ENCODE results near the gene AGBL4. TPM values are rescaled to one million over a fixed set of nuclear protein-coding genes. Genes with fewer than 3 reads are reported as not detected.

Gene AGBL4
- total RNA-seq, 3 donors from 2014 or later = 0.46 to 0.57 TPM; not detected in 1

- intact Hi-C loops (cut with DNase I, micrococcal nuclease) = no loop called here
- no peak for TF ChIP-seq CTCF (IDR thresholded peaks at IDR 0.05)
- Histone ChIP-seq H3K36me3 (ENCODE audit: low read depth) (no peaks in the 10 kb centered on the region), H3K9me3 (no peaks in the 10 kb centered on the region), H3K4me1 (ENCODE audit: low read depth) (peaks cover 7% of the 10 kb centered on the region), H3K4me3 (no peak overlapping the region)
- DNase-seq = no peak
- ATAC-seq = no peak
These were observed 1524.5 kb downstream of the AGBL4 start for GRCh38 chr1:48499211-48499735.

GRCh38 chr1:48498096-48498791 is 1525.5 kb downstream of the AGBL4 start:
- DNase-seq (peak; percentile 76 to 92 (median 84)), ATAC-seq (peak; percentile 89)
- intact Hi-C loops (cut with DNase I, micrococcal nuclease) = no loop called here
- Histone ChIP-seq H3K9me3 (no peaks in the 10 kb centered on the region), H3K36me3 (ENCODE audit: low read depth) (no peaks in the 10 kb centered on the region), H3K4me3 (no peak overlapping the region), H3K4me1 (ENCODE audit: low read depth) (peaks cover 7% of the 10 kb centered on the region)
- peak; percentile 84 for TF ChIP-seq CTCF (IDR thresholded peaks at IDR 0.05)

- intact Hi-C loops (cut with DNase I, micrococcal nuclease) = no loop called here
- Histone ChIP-seq H3K9me3 (no peaks in the 10 kb centered on the region), H3K4me3 (no peak overlapping the region), H3K36me3 (ENCODE audit: low read depth) (no peaks in the 10 kb centered on the region), H3K4me1 (ENCODE audit: low read depth) (peaks cover 14% of the 10 kb centered on the region)
- no peak for DNase-seq
- ATAC-seq = no peak
- TF ChIP-seq CTCF (IDR thresholded peaks at IDR 0.05) = no peak
These were observed 1527.8 kb downstream of the AGBL4 start for GRCh38 chr1:48495911-48496310.

- H3K4me1 ChIP-seq (ENCODE audit: low read depth) = peaks cover 14% of the 10 kb centered on the region
- no peak for DNase-seq
- no peaks in the 10 kb centered on the region for H3K36me3 ChIP-seq (ENCODE audit: low read depth)
- no peaks in the 10 kb centered on the region for H3K9me3 ChIP-seq
- no peak overlapping the region for H3K4me3 ChIP-seq
- no peak for TF ChIP-seq CTCF (IDR thresholded peaks at IDR 0.05)
- intact Hi-C loops (cut with DNase I, micrococcal nuclease) = no loop called here
- no peak for ATAC-seq
These were observed 1528.6 kb downstream of the AGBL4 start for GRCh38 chr1:48495166-48495565.

- Histone ChIP-seq H3K36me3 (ENCODE audit: low read depth) (no peaks in the 10 kb centered on the region), H3K9me3 (no peaks in the 10 kb centered on the region), H3K4me1 (ENCODE audit: low read depth) (peaks cover 14% of the 10 kb centered on the region), H3K4me3 (no peak overlapping the region)
- intact Hi-C loops (cut with DNase I, micrococcal nuclease) = no loop called here
- no peak for TF ChIP-seq CTCF (IDR thresholded peaks at IDR 0.05)
- ATAC-seq = peak; percentile 76
- peak in 2 of 3 donors; percentile 24 to 31 for DNase-seq
These were observed 1529.6 kb downstream of the AGBL4 start for GRCh38 chr1:48493970-48494769.
